A673 (cell line): ENCODE results near the gene ZNF212.

Source experiments
- CTCF ChIP-seq: fragments of 300-800, 200-600 bp; sonication (generic); conservative IDR thresholded peaks from 2 replicates; pipeline ENCODE4 v1.5.1; 2017; ENCODE audit warnings: low read depth, mild to moderate bottlenecking, antibody characterized with exemption, low read length, moderate library complexity, mixed read lengths
- EZH2 ChIP-seq: fragments of 200-600 bp; sonication (generic); IDR thresholded peaks from 2 replicates; pipeline ENCODE4 v1.6.1; 2017; ENCODE audit warnings: borderline replicate concordance, low read depth, mild to moderate bottlenecking, mixed read lengths, antibody characterized with exemption, low read length; ENCODE audit not compliant: poor library complexity, severe bottlenecking

- TF ChIP-seq EZH2 (no peak), CTCF (no peak)
These were observed 43.2 kb upstream of the ZNF212 start for GRCh38 chr7:149196151-149196704.
